ENCODE results near the gene NFIC. TPM values are rescaled to one million over a fixed set of nuclear protein-coding genes. Genes with fewer than 3 reads are reported as not detected.

NFIC gene
- total RNA-seq, 2 experiments from 2014 or later = 1.5 to 1.7 TPM

Small RNA genes within 50 kb of the gene (small RNA-seq; reads per million reads assigned to genes)
- gene AC005514.1 = not detected

Other genes with a start within 250 kb of the NFIC start
- gene GNA15, start 230.6 kb upstream of the NFIC start, total RNA-seq (2014; rRNA removed; shearing (Covaris generic)) = not detected in 2 replicates
- not detected in 2 replicates for gene GNA15, start 230.6 kb upstream of the NFIC start, total RNA-seq (2022)
- gene S1PR4, start 187.8 kb upstream of the NFIC start, total RNA-seq (2014; rRNA removed; shearing (Covaris generic)) = 25.9 and 34.1 TPM in 2 replicates
- gene S1PR4, start 187.8 kb upstream of the NFIC start, total RNA-seq (2022) = 25.8 and 26.5 TPM in 2 replicates
- 33.2 and 49.2 TPM in 2 replicates for gene NCLN, start 180.7 kb upstream of the NFIC start, total RNA-seq (2014; rRNA removed; shearing (Covaris generic))
- 52.7 and 61.9 TPM in 2 replicates for gene NCLN, start 180.7 kb upstream of the NFIC start, total RNA-seq (2022)
- gene CELF5, start 141.9 kb upstream of the NFIC start, total RNA-seq (2014; rRNA removed; shearing (Covaris generic)) = 0.13 TPM in 1 of 2 replicates, not detected in the other
- not detected in 2 replicates for gene CELF5, start 141.9 kb upstream of the NFIC start, total RNA-seq (2022)
- gene SMIM24, start 113.9 kb downstream of the NFIC start, total RNA-seq (2014; rRNA removed; shearing (Covaris generic)) = 9.9 and 14.4 TPM in 2 replicates
- 6.8 and 11.3 TPM in 2 replicates for gene SMIM24, start 113.9 kb downstream of the NFIC start, total RNA-seq (2022)
- gene SMIM44, start 116.9 kb downstream of the NFIC start, total RNA-seq (2014; rRNA removed; shearing (Covaris generic)) = not detected in 2 replicates
- gene SMIM44, start 116.9 kb downstream of the NFIC start, total RNA-seq (2022) = not detected in 2 replicates
- 12.3 and 13.1 TPM in 2 replicates for gene DOHH, start 134.1 kb downstream of the NFIC start, total RNA-seq (2014; rRNA removed; shearing (Covaris generic))
- gene DOHH, start 134.1 kb downstream of the NFIC start, total RNA-seq (2022) = 9.8 and 11.3 TPM in 2 replicates
- 39.8 and 61.2 TPM in 2 replicates for gene FZR1, start 139.7 kb downstream of the NFIC start, total RNA-seq (2014; rRNA removed; shearing (Covaris generic))
- gene FZR1, start 139.7 kb downstream of the NFIC start, total RNA-seq (2022) = 65.3 and 67.9 TPM in 2 replicates
- 0.44 and 1.1 TPM in 2 replicates for gene TEKTIP1, start 172.6 kb downstream of the NFIC start, total RNA-seq (2014; rRNA removed; shearing (Covaris generic))
- gene TEKTIP1, start 172.6 kb downstream of the NFIC start, total RNA-seq (2022) = 7.0 and 9.7 TPM in 2 replicates
- 74.4 and 79.4 TPM in 2 replicates for gene MFSD12, start 191.0 kb downstream of the NFIC start, total RNA-seq (2014; rRNA removed; shearing (Covaris generic))
- gene MFSD12, start 191.0 kb downstream of the NFIC start, total RNA-seq (2022) = 72.6 and 78.8 TPM in 2 replicates
- 105 and 119 TPM in 2 replicates for gene HMG20B, start 206.4 kb downstream of the NFIC start, total RNA-seq (2014; rRNA removed; shearing (Covaris generic))
- 91.0 and 108 TPM in 2 replicates for gene HMG20B, start 206.4 kb downstream of the NFIC start, total RNA-seq (2022)
- not detected in 2 replicates for gene GIPC3, start 218.9 kb downstream of the NFIC start, total RNA-seq (2014; rRNA removed; shearing (Covaris generic))
- gene GIPC3, start 218.9 kb downstream of the NFIC start, total RNA-seq (2022) = not detected in 2 replicates
- gene TBXA2R, start 240.3 kb downstream of the NFIC start, total RNA-seq (2014; rRNA removed; shearing (Covaris generic)) = not detected in 2 replicates
- gene TBXA2R, start 240.3 kb downstream of the NFIC start, total RNA-seq (2022) = not detected in 2 replicates